Stimulated activated CD8-positive, alpha-beta memory T cell treated with anti-CD3 and anti-CD28 coated beads, Interleukin-4, amount 100 ng/mL, for 4 hours (primary cell): ENCODE measurements around the gene MAGI2.
"Not testable (repeated sequence)": the region's sequence is repeated elsewhere in the genome, so short reads cannot be mapped to it uniquely, and the experiment has no call there.

ENCODE experiments used
- DNase-seq, 2 donors: peaks; one replicate each; pipeline ENCODE4 v3.0.0-alpha.2; 2020; ENCODE audit warnings: low read depth in 2 of 2, low spot score in 1 of 2

MAGI2 gene

GRCh38 chr7:78510580-78511188 lies 942.8 kb downstream of the MAGI2 start:
- DNase-seq: no peak

DNA sequence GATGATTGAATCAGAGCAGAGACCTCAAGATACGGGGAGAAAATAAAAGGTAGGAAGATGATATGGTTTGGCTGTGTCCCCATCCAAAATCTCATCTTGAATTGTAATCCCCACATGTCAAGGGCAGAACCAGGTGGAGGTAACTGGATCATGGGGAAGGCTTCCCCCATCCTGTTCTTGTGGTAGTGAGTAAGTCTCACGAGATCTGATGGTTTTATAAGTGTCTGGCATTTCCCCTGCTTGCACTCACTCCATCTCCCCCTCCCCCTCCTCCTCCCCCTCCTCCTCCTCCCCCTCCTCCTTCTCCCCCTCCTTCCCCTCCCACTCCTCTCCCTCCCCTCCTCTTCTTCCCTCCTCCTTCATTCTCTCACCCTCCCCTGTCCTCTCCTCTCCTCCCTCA lies 950.2 kb downstream of the MAGI2 start:
- not testable (repeated sequence) for DNase-seq

DNA sequence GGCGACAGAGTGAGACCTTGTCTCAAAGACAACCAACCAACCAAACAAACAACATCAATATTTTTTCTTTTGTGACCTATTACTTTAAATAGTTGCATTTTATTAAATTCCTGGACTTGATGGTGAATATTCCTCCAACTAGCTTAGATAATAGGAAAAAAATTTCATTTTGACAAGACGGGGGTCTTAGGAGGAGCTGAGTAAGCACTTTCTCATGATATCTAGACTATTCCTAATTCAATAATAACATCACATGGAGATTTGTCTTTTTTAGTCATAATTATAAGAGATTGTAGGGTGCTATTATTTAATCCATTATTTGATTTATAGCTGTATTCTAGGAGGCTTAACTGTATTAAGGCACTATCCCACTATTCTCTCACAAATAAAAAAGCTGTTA lies 952.4 kb downstream of the MAGI2 start:
- no peak for DNase-seq

DNA sequence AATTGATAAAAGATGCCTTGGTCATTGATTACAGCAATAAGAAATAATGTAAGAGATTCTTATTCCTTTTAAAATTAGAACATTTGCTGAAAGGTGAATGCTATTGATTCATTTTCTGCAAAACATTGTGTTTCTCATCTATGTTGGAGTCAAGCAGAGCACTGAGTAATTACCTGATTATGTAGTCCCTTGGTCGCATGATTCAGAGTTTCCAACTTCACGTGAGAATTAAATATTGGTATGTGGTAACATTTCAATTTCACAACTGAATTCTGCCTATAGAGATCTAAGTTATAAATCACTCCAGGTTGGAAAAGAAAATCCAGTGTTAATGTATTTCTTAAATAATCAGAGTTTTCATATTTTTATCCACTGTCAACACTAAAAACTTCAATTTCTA lies 953.5 kb downstream of the MAGI2 start:
- DNase-seq: no peak

DNA sequence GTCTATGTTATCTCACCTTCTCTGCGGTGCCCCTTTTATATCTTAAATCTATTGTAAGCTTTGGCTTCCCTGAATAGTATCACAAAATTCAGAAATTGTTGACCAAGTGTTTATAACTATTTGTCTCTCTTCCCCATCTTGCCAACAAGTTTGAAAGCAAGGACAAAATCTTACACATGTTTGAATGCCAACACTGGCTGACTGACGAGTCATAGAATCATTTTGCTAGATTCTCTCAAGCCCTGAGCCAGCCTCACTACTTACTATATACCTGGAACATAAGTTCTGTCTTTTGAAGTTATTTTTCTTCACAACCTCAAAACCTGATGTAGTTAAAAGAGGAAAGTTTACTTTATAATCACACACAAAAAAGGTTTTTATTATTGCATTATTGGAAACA lies 954.2 kb downstream of the MAGI2 start:
- DNase-seq: no peak

DNA sequence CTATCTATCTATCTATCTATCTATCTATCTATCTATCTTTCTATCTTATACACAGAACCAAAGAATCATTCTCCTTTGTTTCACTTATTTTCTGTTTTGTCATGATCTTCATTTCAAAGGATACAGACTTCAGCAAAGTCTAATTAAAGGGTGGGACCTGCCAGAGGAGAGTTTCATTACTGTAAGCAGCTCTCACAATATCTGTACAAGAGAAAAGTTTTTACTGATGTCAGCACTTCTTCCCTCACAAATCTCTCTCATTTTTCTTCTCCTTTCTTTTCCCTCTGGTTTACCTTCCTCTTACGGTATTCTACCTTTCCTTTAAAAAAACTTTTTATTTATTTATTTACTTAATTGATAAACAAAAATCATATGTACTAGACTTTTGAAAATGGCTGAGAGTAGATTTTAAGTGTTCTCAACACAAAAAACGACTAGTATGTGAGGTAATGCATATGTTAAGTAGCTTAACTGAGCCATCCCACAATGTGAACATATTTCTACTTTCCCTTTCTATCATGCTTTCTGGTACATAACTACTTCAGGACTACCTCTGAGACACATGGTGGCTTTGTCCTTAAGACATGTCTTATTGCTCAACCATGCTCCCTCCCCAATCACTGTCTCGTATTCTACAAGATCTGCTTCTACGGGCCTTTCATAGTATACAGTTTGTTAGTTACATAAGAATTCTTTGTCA lies 955.6 kb downstream of the MAGI2 start:
- DNase-seq: no peak

GRCh38 chr7:78496096-78496630 lies 957.3 kb downstream of the MAGI2 start:
- DNase-seq: no peak

GRCh38 chr7:78493401-78493800 lies 960.1 kb downstream of the MAGI2 start:
- no peak for DNase-seq

DNA sequence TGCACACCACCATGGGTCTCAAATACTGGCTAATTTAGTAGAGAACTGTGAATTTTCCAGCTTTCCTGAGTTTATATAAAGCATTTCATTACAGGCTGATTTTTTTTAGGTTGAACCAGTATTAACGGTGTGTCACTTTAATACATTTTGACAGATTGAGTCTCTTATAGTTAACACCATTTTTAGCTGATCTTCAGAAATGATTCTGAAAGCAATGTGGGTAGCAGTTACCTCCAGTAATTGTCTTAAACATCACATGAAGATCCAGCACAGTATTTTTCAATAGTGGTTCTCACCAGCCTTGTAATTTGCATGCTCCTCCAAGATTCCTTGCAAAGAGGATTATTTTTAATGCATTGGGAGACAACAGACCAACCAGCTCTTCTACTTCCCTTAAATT lies 961.3 kb downstream of the MAGI2 start:
- DNase-seq: no peak

GRCh38 chr7:78490524-78490923 lies 962.9 kb downstream of the MAGI2 start:
- no peak for DNase-seq

GRCh38 chr7:78489476-78490240 lies 963.8 kb downstream of the MAGI2 start:
- no peak for DNase-seq

DNA sequence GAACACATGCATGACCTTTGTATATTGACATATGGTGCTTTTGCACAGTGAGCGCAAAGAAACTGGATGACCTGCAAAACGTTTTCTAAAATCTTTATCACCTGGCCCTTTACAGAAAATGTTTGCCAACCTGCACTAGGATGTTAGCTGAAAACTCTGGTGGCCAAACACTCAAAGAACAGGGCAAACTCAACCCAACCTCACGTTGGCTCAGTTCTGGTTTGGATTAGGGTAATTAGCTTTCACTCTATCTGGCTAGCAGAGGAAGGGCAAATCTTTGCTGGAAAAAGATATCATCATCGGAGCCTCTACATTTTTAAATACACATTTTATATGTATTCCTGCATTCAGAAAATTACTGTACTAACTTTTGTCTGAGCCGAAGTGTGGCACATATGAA lies 966.0 kb downstream of the MAGI2 start:
- DNase-seq: no peak

GRCh38 chr7:78479348-78479747 lies 974.1 kb downstream of the MAGI2 start:
- DNase-seq: no peak

DNA sequence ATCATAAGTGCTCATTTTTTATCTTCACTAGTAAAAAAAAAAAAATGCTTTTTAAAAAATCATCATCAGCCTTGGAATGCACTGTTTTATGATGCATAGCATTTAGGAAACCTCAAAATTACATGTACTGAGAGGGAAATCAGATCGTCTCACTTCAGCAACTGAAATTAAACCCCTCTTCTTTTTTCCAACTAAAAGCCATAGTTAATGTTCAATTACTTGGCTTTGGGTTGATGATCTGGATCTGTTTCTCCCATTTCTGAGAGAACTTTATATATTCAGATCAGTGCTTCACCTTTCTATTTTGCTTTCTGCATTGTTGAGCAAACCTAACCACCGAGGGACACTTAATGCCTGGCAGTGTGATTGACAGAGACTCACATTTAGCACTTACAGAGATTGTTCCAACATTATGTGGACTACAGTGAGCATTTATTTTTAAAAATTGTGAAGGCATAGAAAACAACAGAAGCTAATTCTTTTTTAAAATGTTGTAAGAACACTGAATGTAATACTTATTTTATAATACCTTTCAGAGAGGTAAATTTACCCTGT lies 976.5 kb downstream of the MAGI2 start:
- no peak for DNase-seq

- no peak for DNase-seq
These were observed 979.7 kb downstream of the MAGI2 start for GRCh38 chr7:78473571-78474301.

DNA sequence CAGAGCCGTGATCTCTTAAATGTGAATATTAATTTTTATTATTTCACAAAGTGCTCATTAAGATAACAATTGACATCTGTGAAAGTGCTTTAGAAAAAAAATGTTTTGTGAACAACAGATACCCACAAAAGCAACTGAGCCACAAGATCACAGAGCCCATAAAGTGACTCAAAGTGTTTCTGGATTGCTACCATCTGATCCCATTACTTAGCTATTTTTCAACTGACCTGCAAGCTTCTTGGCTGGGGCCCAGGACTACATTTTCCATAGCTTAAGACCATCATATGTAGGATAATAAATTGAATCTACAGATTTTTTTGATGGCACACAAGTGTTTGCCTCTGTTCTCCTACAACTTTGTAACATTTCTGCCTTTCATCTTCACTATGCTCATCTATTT lies 980.4 kb downstream of the MAGI2 start:
- no peak for DNase-seq

GRCh38 chr7:78472519-78472918 lies 980.9 kb downstream of the MAGI2 start:
- no peak for DNase-seq

- DNase-seq: no peak
These were observed 987.6 kb downstream of the MAGI2 start for GRCh38 chr7:78465894-78466293.

DNA sequence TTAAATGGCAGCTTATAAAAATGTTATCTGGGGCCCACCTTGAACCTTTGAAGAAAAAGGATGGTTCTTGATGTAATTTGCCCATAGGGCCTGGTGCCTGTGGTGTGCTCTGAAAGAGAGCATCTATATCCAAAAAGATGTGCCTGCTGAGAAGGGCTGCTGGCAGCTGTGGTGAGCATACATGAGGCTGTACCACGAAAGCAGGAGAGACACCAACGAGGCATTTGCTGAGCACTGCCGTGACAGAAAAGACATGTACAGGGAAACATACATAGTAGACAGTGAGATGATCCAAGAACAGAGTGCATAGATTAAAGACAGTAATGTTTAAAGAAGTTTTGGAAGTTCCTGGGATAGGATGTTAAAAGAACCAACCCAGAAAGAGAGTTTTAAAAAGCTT lies 990.4 kb downstream of the MAGI2 start:
- DNase-seq: no peak

DNA sequence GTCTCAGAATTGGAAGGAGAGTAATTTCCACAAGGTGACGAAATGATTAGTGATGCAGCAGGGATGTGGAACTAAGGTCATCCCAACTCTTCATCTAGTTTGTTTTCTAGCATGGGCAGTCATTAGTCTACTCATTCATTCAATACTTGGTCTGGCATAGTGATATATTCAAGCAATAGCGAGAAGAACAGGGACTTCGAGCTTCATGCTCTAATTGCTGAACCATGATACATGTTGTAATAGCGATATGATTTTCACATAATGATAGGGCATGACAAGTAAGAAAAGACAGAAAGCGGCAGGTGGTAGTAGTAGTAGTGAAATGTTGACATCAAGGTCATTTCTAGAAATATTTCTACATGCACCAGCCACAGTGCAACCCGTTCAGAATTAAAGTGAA lies 1002.8 kb downstream of the MAGI2 start:
- no peak for DNase-seq

- no peak for DNase-seq
These were observed 1004.6 kb downstream of the MAGI2 start for GRCh38 chr7:78448911-78449310.
